Iris pigment epithelial cell (primary cell): Measurements from ENCODE around the gene IGFBPL1.

Experiments
- DNase-seq: peaks from one replicate; pipeline ENCODE4 v3.0.0-alpha.2; 2011; ENCODE audit warnings: low read depth

IGFBPL1 gene

DNA sequence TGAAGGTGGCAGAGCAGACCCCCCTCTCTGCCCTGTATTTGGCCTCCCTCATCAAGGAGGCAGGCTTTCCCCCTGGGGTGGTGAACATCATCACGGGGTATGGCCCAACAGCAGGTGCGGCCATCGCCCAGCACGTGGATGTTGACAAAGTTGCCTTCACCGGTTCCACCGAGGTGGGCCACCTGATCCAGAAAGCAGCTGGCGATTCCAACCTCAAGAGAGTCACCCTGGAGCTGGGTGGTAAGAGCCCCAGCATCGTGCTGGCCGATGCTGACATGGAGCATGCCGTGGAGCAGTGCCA is 27.9 kb downstream of the IGFBPL1 start:
- no peak for DNase-seq

DNA sequence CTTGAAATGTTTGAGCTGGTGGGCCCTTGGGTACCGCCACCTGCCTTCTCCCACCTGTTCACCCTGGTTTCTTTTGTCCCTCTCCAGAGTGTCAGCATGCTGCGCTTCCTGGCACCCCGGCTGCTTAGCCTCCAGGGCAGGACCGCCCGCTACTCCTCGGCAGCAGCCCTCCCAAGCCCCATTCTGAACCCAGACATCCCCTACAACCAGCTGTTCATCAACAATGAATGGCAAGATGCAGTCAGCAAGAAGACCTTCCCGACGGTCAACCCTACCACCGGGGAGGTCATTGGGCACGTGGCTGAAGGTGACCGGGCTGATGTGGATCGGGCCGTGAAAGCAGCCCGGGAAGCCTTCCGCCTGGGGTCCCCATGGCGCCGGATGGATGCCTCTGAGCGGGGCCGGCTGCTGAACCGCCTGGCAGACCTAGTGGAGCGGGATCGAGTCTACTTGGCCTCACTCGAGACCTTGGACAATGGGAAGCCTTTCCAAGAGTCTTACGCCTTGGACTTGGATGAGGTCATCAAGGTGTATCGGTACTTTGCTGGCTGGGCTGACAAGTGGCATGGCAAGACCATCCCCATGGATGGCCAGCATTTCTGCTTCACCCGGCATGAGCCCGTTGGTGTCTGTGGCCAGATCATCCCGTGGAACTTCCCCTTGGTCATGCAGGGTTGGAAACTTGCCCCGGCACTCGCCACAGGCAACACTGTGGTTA is 28.4 kb downstream of the IGFBPL1 start:
- no peak for DNase-seq

- DNase-seq, result no peak
Measured at GRCh38 chr9:38394416-38394815, 29.8 kb downstream of the IGFBPL1 start.

DNA sequence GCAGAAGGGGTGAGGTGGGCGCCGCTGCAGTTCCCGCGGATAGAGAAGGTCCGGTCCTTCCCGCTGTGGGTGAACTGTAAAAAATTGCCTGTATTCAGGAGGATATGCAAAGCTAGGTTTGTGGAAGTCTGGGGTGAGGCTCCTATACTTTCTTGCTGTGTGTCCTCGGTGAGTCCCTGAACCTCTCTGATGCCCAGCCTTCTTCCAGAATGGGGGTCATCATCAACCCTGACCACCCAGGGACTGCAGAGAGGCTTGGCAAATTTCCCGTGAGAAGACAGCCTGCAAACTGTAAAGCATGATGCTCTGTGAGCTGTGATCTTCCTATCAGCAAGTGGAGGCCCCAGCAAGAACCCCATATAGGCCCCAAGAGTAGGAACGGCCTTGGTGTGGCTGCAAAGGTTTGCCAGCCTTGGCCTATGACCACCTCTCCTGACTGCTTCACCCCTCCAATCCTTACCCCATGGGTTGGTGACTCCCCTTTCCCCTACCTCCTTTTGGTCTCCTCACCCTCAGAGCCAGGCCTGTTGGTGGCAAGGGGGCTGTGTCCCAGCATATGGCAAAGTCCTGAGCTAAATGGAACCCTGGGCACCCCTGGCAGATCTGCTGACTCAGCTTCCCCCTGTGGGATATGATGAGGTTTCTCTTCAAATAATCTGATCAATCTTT is 31.0 kb downstream of the IGFBPL1 start:
- DNase-seq, result no peak

GRCh38 chr9:38392235-38393127 is 31.8 kb downstream of the IGFBPL1 start, which contains the start of gene ALDH1B1:
Gene ALDH1B1, plus strand, starts transcription at chr9:38392702. Its CDS starts 3,047 bp downstream, at chr9:38395749.
- DNase-seq, result peak; percentile 87

DNA sequence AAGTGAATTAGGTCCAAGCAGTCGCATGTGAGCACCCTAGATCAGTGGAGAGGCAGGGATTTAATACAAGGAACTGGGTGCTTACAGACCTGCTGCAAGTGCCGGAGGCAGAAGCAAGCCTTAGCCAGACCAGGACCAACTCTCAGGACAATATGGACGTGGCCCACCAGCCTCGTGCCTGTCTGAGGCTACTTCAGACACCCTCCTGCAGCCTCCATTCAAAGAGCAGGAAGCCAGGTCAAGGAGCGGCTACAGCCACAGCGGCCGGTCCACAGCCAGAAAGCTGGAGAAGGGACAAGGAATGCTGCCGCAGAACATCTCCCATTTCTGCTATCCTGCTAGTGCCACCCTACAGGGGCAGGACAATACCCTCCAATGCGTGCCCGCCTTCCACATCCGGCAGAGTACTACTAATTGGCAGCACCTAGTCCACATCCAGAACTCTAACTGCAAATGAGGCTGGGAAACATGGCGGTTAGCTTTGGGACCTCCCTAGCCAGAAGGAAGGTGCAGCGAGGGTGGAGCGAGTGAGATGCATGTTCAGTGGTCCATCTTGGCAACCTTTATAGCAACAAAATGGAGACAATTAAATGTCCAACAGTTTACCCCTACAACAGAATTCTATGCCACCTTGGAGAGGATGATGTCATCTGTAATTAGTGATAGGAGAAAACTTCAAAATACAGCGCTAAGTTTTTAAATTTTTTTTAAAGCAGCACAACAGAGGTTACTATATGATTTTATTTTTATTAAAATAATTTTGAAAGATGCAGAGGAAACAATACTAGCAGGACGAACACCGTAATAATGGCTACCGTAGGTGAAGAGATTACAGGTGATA is 32.8 kb downstream of the IGFBPL1 start:
- DNase-seq, result no peak

DNA sequence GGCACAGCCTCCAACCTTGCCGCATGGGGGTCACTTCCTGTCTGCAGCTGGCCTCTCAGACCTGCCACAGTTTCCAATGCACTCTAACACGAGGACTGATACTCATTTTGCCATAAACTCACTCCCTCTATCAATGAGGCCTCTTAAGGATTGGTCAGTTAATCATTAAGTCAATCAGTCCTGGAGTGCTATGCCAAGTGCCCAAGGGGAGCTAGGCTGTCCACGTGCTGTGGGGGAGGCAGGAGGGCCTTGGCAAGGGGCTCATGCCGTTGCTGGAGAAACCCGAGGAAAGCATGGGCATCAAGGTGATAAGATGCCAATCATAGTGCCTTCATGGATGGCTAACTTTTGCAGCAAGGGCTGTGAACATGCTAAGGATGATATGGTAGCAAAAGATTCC is 33.4 kb downstream of the IGFBPL1 start:
- DNase-seq, result no peak

GRCh38 chr9:38390442-38390841 is 33.8 kb downstream of the IGFBPL1 start:
- DNase-seq, result no peak

DNA sequence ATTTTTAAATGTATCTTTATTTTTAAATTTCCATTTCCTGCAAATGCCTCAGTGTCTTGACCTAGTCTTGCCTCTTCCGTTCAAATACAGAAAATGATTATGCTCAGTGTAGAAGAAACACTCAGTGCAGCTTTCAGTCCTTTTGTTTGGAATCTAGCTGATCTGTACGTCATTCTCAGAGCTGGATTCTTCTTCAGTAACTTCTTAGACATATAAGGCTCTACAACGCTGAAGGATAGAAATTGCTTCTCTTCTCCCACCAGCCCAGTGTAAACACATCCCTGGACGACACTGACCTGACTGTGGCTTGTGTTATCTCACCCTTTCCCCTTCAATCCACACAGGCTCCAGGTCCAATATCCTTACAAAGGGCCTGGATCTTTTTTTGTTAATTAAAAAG is 34.9 kb downstream of the IGFBPL1 start:
- DNase-seq, result peak; percentile 56

- DNase-seq, result peak; percentile 69
Measured at GRCh38 chr9:38388283-38389223, 35.7 kb downstream of the IGFBPL1 start.

DNA sequence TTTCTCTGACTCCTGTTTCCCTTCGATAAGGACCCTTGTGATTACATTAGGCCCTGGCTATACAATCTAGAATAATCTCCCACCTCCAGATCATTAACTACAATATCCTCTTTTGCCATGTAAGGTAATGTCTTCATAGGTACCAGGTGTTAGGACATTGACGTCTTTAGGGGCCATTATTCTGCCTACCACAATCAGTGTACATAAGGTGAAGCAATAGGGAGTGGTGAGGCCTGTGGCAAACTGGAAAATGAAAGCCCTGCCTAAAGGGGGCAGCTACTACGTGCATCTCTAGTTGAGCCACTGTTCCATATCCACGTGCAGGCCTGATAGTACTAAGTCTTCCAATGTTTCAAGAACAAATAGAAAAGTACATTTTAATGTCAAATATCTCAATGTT is 36.5 kb downstream of the IGFBPL1 start:
- DNase-seq, result no peak

GRCh38 chr9:38387066-38387465 is 37.2 kb downstream of the IGFBPL1 start:
- no peak for DNase-seq

DNA sequence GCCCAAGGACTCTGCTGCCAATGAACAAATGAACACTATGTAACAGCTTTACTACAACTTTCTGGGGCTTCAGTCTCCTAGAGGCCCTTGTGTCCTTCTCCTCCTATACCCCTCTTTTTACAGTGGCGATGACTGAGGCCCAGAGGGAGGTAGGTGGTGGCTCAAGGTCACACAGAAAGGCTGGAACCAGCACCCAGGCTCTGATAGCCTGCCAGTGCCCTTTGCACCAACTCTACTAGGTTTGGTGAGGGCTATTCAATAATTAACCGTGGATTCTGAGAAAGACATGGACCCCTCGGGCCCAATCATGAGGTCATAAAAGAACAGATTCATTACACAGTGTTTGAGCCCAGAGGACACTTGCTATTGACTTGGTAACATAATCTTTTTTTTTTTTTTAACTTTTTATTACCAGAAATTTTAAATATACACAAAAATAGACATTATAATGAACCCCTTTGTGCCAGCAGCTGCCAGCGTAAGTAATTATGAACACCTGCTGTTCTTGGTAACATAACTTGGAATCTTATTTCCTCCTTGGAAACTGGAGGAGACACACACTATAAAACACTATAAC is 37.8 kb downstream of the IGFBPL1 start:
- no peak for DNase-seq

GRCh38 chr9:38385896-38386295 is 38.4 kb downstream of the IGFBPL1 start:
- DNase-seq, result no peak

DNA sequence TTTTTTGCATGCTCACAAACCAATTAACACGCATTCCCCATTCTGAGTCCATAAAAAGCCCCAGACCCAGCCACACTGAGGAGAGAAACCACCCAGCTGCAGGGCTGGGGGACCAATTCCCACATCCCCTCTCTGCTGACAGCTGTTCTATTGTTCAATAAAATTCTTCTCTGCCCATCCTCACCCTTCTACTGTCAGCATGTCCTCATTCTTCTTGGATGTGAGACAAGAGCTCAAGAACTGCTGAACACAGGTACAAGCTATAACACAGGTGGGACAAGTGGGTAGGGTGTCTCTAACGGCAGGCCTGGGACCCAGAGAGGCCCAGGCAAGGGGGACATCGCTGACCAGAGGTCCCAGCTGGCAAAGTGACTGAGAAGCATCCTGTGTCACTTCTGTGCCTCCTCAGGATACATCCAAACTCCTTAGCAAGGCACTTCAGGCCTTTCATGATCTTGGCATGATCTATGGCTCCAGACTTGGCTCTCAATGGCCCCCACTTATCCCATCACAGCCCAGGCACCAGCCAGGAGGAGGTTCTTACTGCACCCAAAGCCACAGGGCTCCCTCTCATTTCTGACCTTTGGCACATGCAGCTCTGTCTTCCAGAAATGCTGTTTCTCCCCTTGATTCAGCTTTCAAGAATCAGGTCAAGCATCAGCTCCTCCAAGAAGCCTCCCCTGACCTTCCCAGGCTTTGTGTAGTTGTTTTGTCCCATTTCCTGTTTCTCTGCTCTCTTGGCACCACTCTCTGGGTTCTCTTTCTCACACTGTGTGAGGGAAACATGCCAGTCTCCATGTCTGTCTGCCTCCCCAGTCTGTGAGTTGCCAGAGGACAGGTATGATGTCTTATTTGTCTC is 39.0 kb downstream of the IGFBPL1 start:
- DNase-seq, result no peak

DNA sequence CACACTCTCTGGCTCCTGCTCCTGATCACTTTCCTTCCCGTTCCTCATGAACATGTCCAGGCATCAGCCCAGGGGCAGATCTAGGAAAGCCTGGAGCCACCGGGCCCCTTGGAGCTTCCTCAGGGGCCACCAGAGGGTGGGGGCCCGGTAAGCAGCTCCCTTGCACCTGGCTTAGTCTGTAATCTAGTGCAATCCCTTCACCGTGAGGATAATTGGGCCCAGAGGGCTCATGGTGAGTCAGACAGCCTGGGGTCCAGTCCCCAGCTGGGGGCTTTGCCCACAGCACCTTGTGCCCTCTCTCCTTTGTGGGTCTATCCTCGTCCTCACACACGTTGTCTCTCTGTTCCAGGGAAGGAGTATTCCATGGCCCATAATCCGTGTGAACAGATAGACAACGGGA is 42.1 kb downstream of the IGFBPL1 start:
- no peak for DNase-seq

DNA sequence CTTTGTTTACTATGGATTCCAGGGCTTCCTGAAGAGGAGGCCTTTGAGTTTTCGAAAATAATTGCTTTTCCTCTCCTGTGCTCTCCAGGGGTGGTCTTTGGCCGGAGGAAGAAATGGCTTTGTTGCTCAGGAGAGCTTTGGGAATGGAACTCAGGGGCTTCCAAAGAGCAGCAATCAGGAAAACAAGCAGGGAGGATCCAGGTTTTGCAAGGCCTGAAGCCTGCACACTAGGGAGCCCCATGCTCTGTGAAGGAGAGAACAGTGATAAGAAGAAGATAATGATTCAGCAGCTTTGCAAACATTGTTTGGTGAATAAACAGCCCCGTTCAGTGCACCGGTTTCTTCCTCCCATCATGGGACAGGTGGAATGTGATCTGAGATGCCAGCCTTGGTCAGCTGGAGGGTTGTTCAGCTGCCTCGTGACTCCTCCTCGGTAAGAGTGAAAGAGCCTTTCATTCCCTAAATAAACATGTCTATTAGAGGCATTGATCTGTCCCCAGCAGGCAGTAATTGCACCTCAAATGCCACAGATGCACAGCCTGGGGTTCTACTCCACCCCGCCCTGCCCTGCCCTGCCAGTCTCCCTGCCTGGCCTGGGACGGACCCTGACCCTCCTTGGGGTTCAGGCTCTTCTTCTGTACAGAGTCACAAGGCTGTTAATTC is 43.3 kb downstream of the IGFBPL1 start:
- DNase-seq, result no peak

DNA sequence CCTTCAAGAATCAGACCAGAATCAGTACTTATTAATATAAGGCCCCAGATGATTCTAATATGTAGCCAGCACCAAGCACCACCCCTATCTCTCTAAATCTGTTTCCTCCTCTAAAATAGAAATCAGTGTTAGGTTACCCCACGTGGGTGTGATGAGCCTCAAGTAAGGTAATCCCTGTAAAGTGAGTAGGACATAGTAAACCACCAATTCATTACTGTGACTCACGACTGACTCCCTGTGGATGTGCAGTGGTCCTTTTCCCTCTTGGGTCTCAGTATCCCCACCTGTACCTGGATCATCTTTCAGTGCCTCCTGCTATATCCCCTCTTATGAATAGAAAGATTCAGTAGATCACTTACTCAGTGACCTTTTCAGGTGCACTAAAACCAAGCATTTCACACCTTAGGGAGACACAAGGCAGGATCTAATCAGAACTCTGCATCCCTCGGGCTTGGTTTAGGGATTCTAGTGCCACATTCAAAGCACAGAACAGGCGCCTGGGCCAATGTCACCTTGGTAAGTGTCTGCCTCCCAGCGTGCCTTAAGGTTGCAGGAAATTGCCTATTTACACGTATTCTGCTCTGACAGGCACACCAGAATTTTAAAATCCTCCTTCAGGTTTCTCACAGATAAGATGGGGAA is 43.9 kb downstream of the IGFBPL1 start:
- DNase-seq, result peak; percentile 32
